HepG2 (cell line): ENCODE results near the gene IGF2BP3. TPM values are rescaled to one million over a fixed set of nuclear protein-coding genes. Genes with fewer than 3 reads are reported as not detected.

ENCODE experiments used
- ATAC-seq: fragments of 200-7000 bp; cut with Tn5 transposase; 3 replicates; pipeline ENCODE4 v1.9.1; 2020; ENCODE audit warnings: mild to moderate bottlenecking, moderate library complexity
- BruUV-seq: library from RNA; stranded (reverse); fragments of 400-500 nt; replicated peaks from 2 replicates; lab custom pipeline; 2021; lab: Mats Ljungman, UMichigan
- CTCF ChIA-PET: fragments of 300-600 bp; formaldehyde crosslinking; extraction: SDS; loops from one replicate; lab custom pipeline; 2021; ENCODE audit warnings: low total read pairs, inconsistent platforms, low intra/inter-chr PET ratio; lab: Yijun Ruan, JAX
- POLR2A ChIA-PET: fragments of 350-600 bp; sonication (Branson Sonifier 250); formaldehyde crosslinking; loops from one replicate; lab custom pipeline; 2020; ENCODE audit warnings: antibody characterized with exemption, inconsistent platforms; lab: Yijun Ruan, JAX
- DNase-seq: peaks from one replicate; pipeline ENCODE4 v3.0.0-alpha.2; 2015; ENCODE audit warnings: low spot score
- FAIRE-seq: peaks from 3 replicates; lab custom pipeline; 2011; peaks lifted over from hg19 to GRCh38; lab: Jason Lieb, UNC
- H2AFZ ChIP-seq: one replicate; pipeline ENCODE4 v1.6.1; 2011; ENCODE audit warnings: low read length, inconsistent platforms
- H3K27ac ChIP-seq: fragments of 300-600 bp; 3 replicates; pipeline ENCODE4 v1.8.0; 2011; ENCODE audit warnings: mixed run types, mild to moderate bottlenecking, mixed read lengths, low read length, inconsistent platforms; ENCODE audit not compliant: insufficient read depth; ENCODE audit errors: extremely low read length
- H3K27me3 ChIP-seq, 2 experiments: fragments of 200-600 bp in 1 of 2; 2 replicates in 1 of 2; 3 replicates in 1 of 2; pipeline versions ENCODE4 v1.6.0 to v1.8.0; 2011; ENCODE audit warnings: low read length in 2 of 2, mild to moderate bottlenecking in 2 of 2, moderate library complexity in 2 of 2, inconsistent platforms in 1 of 2; ENCODE audit not compliant: insufficient read depth in 2 of 2, control insufficient read depth in 1 of 2
- H3K36me3 ChIP-seq, 2 experiments: fragments of 200-600 bp in 1 of 2; replicated peaks in 1 of 2; 2 replicates in 1 of 2; 3 replicates in 1 of 2; pipeline versions ENCODE4 v1.5.1 to v1.8.0; 2011; ENCODE audit warnings: low read length in 2 of 2, inconsistent platforms in 1 of 2; ENCODE audit not compliant: insufficient read depth in 2 of 2, control insufficient read depth in 1 of 2
- H3K4me1 ChIP-seq: 2 replicates; pipeline ENCODE4 v1.5.1; 2012; ENCODE audit warnings: low read length, inconsistent platforms; ENCODE audit not compliant: insufficient read depth
- H3K4me2 ChIP-seq: 2 replicates; pipeline ENCODE4 v1.6.0; 2011; ENCODE audit warnings: low read depth, low read length, inconsistent platforms
- H3K4me3 ChIP-seq, 3 experiments: fragments of 200-600 bp in 1 of 3; sonication (generic), shearing (Covaris generic) in 1 of 3; replicated peaks in 1 of 3; 2 replicates each; pipeline ENCODE4 v1.5.1; 2011 to 2016; ENCODE audit warnings: low read length in 3 of 3, inconsistent platforms in 2 of 3, low read depth in 2 of 3, mild to moderate bottlenecking in 2 of 3, control low read depth in 1 of 3, mixed read lengths in 1 of 3; ENCODE audit not compliant: insufficient read depth in 1 of 3
- H3K79me2 ChIP-seq: one replicate; pipeline ENCODE4 v1.6.1; 2011; ENCODE audit warnings: low read length, inconsistent platforms; ENCODE audit not compliant: insufficient read depth
- H3K9ac ChIP-seq: 2 replicates; pipeline ENCODE4 v1.6.0; 2011; ENCODE audit warnings: mild to moderate bottlenecking, low read depth, low read length, inconsistent platforms; ENCODE audit not compliant: insufficient read depth
- H3K9me3 ChIP-seq: 2 replicates; pipeline ENCODE4 v1.5.1; 2012; ENCODE audit warnings: mild to moderate bottlenecking, low read length
- H4K20me1 ChIP-seq: 2 replicates; pipeline ENCODE4 v1.6.0; 2011; ENCODE audit warnings: inconsistent platforms, mild to moderate bottlenecking, low read length, moderate library complexity; ENCODE audit not compliant: insufficient read depth
- AGO2 ChIP-seq: fragments of 200-400 bp; formaldehyde crosslinking; optimal IDR thresholded peaks from 2 replicates; pipeline ENCODE3; 2017; ENCODE audit warnings: mild to moderate bottlenecking, low read depth, low read length, moderate library complexity
- ASH2L ChIP-seq: fragments of 300-600, 200-600 bp; sonication (generic); IDR thresholded peaks from 2 replicates; pipeline ENCODE4 v1.7.0; 2017; ENCODE audit warnings: low read depth, mild to moderate bottlenecking, moderate library complexity, mixed read lengths, low read length; ENCODE audit not compliant: insufficient read length
- ATF7 ChIP-seq, 2 experiments: fragments of 450-650 bp in 1 of 2; sonication (generic) in 1 of 2; formaldehyde crosslinking in 1 of 2; IDR thresholded peaks; 2 replicates each; pipeline versions ENCODE4 v1.4.0 to v1.6.1; 2016 to 2020; ENCODE audit warnings: antibody characterized with exemption in 1 of 2, mild to moderate bottlenecking in 1 of 2, missing genetic modification reagents in 1 of 2
- CBX1 ChIP-seq: IDR thresholded peaks from one replicate; pipeline ENCODE4 v1.6.1; 2016; ENCODE audit warnings: antibody characterized with exemption, low read depth
- CEBPB ChIP-seq: IDR thresholded peaks from 2 replicates; pipeline ENCODE4 v1.6.1; 2011; ENCODE audit warnings: low read depth, low read length, improper control_type of control experiment, borderline replicate concordance
- MAFF ChIP-seq: IDR thresholded peaks from 2 replicates; pipeline ENCODE4 v1.6.1; 2011; ENCODE audit warnings: low read depth, low read length, improper control_type of control experiment
- NONO ChIP-seq, 2 experiments: fragments of 450-650 bp in 1 of 2; sonication (generic) in 1 of 2; formaldehyde crosslinking in 1 of 2; IDR thresholded peaks in 1 of 2; conservative IDR thresholded peaks in 1 of 2; 2 replicates each; pipeline versions ENCODE4 v1.6.1 to v1.8.0; 2017 to 2022; ENCODE audit warnings: mild to moderate bottlenecking in 1 of 2, missing genetic modification reagents in 1 of 2, moderate library complexity in 1 of 2
- RELA ChIP-seq: sonication (generic); formaldehyde crosslinking; IDR thresholded peaks from 2 replicates; pipeline ENCODE4 v1.4.0; 2020; ENCODE audit warnings: missing genetic modification reagents
- ZBTB7A ChIP-seq: sonication (generic); formaldehyde crosslinking; IDR thresholded peaks from 2 replicates; pipeline ENCODE4 v1.8.0; 2022; ENCODE audit warnings: mild to moderate bottlenecking, missing genetic modification reagents
- ZNF616 ChIP-seq: sonication (generic); formaldehyde crosslinking; IDR thresholded peaks from 2 replicates; pipeline ENCODE4 v1.5.0; 2020; ENCODE audit warnings: low read depth, mild to moderate bottlenecking, missing genetic modification reagents
- ZNF775 ChIP-seq: sonication (generic); formaldehyde crosslinking; IDR thresholded peaks from 2 replicates; pipeline ENCODE4 v1.4.0; 2020; ENCODE audit warnings: missing genetic modification reagents, mild to moderate bottlenecking, moderate library complexity, borderline replicate concordance
- WGBS: methylation state at CpG from one replicate; pipeline ENCODE4 v1.1.6; 2017; ENCODE audit warnings: low lambda C conversion rate; 5-methylcytosine and 5-hydroxymethylcytosine counted together
- in situ Hi-C: cut with HindIII; loops from 2 replicates; pipeline ENCODE4 v1.10.0; 2017; ENCODE audit warnings: low pct_unique_long_range_greater_than_20kb; ENCODE audit not compliant: extremely low pct_ligation_motif_present
- intact Hi-C: fragments of 100-400 bp; cut with micrococcal nuclease; formaldehyde crosslinking; loops from one replicate; pipeline ENCODE4 v1.10.0; 2022; ENCODE audit not compliant: unreplicated experiment
- polyA plus RNA-seq, 8 experiments: library from polyadenylated mRNA; depleted of rRNA in 3 of 8; stranded (reverse) in 7 of 8; unstranded in 1 of 8; fragments of >200 nt; fragmentation: Illumina TruSeq in 4 of 8; extraction: Trizol in 4 of 8; gene quantifications; 2 replicates each; pipeline versions ENCODE4 v1.2.1 to v1.2.3, GENCODE V29; 2011 to 2016; ENCODE audit warnings: low read depth in 4 of 8, missing spikeins in 1 of 8, mixed read lengths in 1 of 8; ENCODE audit not compliant: insufficient read depth in 1 of 8
- total RNA-seq, 5 experiments: library from RNA; depleted of rRNA; stranded (reverse); fragments of >200 nt; fragmentation: Illumina TruSeq; extraction: Trizol; gene quantifications; 2 replicates each; pipeline ENCODE4 v1.2.3, GENCODE V29; 2016; ENCODE audit warnings: low read depth in 1 of 5

Gene IGF2BP3
- total and polyA plus RNA-seq, 2 of the 13 experiments (the other 11 are each of a cell fraction or from before 2014, with no cell fraction given): 37.7 to 39.5 TPM

- peak; percentile 65 for TF ChIP-seq ATF7 (IDR thresholded peaks at IDR 0.05)
- TF ChIP-seq ATF7 (CRISPR knock-in tag; IDR thresholded peaks at IDR 0.05): no peak
- TF ChIP-seq ZNF616 (CRISPR knock-in tag): no peak
- peak; percentile 94 for TF ChIP-seq MAFF
- TF ChIP-seq NONO (IDR thresholded peaks at IDR 0.05): no peak
- no peak for TF ChIP-seq NONO (CRISPR knock-in tag; conservative IDR thresholded peaks at IDR 0.05)
- TF ChIP-seq ZBTB7A (CRISPR knock-in tag): no peak
- peak; percentile 27; the same call in 1 of the 2 replicates for TF ChIP-seq CEBPB
These were observed 52.2 kb downstream of the IGF2BP3 start (continued) for GRCh38 chr7:23418046-23418445.

DNA sequence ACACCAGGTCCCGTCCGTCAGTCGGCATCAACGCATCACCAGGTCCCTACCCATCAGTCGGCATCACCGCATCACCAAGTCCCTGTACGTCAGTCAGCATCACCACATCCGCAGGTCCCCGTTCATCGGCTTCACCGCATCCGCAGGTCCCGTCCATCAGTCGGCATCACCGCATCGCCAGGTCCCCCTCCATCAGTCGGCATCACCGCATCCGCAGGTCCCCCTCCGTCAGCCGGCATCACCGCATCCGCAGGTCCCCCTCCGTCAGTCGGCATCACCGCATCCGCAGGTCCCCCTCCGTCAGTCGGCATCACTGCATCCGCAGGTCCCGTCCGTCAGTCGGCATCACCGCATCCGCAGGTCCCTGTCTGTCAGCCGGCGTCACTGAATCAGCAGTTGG lies 55.1 kb downstream of the IGF2BP3 start:
- CTCF ChIA-PET: no interaction called here
- no peak for TF ChIP-seq ASH2L
- TF ChIP-seq ZNF775 (CRISPR knock-in tag): no peak
- no peak for TF ChIP-seq CBX1
- no peak for TF ChIP-seq RELA
- TF ChIP-seq AGO2: peak; percentile 69
- TF ChIP-seq, all 625 proteins: peak for 1
- Histone ChIP-seq H3K79me2 (peaks cover 38% of the 10 kb centered on the region), H3K4me1 (peaks cover under 1% of the 10 kb centered on the region; the same call in 1 of the 2 replicates), H3K36me3 (peaks cover 13 to 72% of the 10 kb centered on the region in 2 experiments), H3K27me3 (no peaks in the 10 kb centered on the region), H3K27ac (no peak overlapping the region), H3K4me2 (no peak overlapping the region), H3K9ac (no peak overlapping the region), H4K20me1 (no peaks in the 10 kb centered on the region), H3K4me3 (no peak overlapping the region), H2AFZ (no peak overlapping the region), H3K9me3 (no peaks in the 10 kb centered on the region)
- 97% methylated on average over 37 of the region's 37 CpGs for WGBS
- POLR2A ChIA-PET: no interaction called here
- intact Hi-C loops: no loop called here
- FAIRE-seq: no peak
- in situ Hi-C loops: no loop called here
- ATAC-seq: no peak
- BruUV-seq: no TSS peak
- no peak for DNase-seq
